GM23338 (cell line): ENCODE results near the gene PRDM11. TPM values are rescaled to one million over a fixed set of nuclear protein-coding genes. Genes with fewer than 3 reads are reported as not detected.
A peak's percentile ranks its signal among the peaks of the same experiment; 100 is the strongest.

Experiments used
- ATAC-seq: fragments of 200-7000 bp; cut with Tn5 transposase; 3 replicates; pipeline ENCODE4 v1.9.1; 2020
- DNase-seq: peaks from one replicate; pipeline ENCODE4 v3.0.0-alpha.2; 2015; ENCODE audit warnings: low spot score
- H2AFZ ChIP-seq: fragments of 200-600 bp; sonication (generic); 2 replicates; pipeline ENCODE4 v1.8.0; 2016; ENCODE audit warnings: antibody characterized with exemption, mild to moderate bottlenecking, moderate library complexity
- H3F3A ChIP-seq: fragments of 200-600 bp; sonication (generic); replicated peaks from 2 replicates; pipeline ENCODE4 v1.8.0; 2017; ENCODE audit warnings: antibody characterized with exemption, mixed run types, low read depth
- H3K27ac ChIP-seq: fragments of 200-600 bp; sonication (generic); 2 replicates; pipeline ENCODE4 v1.6.1; 2016; ENCODE audit warnings: low read depth
- H3K27me3 ChIP-seq: fragments of 200-600 bp; sonication (generic); 2 replicates; pipeline ENCODE4 v1.8.0; 2016; ENCODE audit warnings: mild to moderate bottlenecking, mixed run types, moderate library complexity; ENCODE audit not compliant: insufficient read depth
- H3K36me3 ChIP-seq: fragments of 200-600 bp; sonication (generic); 2 replicates; pipeline ENCODE4 v1.8.0; 2016; ENCODE audit warnings: mild to moderate bottlenecking; ENCODE audit not compliant: insufficient read depth
- H3K4me1 ChIP-seq: fragments of 200-600 bp; sonication (generic); 2 replicates; pipeline ENCODE4 v1.8.0; 2016; ENCODE audit warnings: mild to moderate bottlenecking, moderate library complexity; ENCODE audit not compliant: insufficient read depth
- H3K4me2 ChIP-seq: fragments of 200-600 bp; sonication (generic); 2 replicates; pipeline ENCODE4 v1.7.1; 2017; ENCODE audit warnings: mixed run types
- H3K4me3 ChIP-seq: fragments of 200-600 bp; sonication (generic); 2 replicates; pipeline ENCODE4 v1.6.1; 2016; ENCODE audit warnings: mixed run types
- H3K79me2 ChIP-seq: fragments of 200-600 bp; sonication (generic); replicated peaks from 2 replicates; pipeline ENCODE4 v1.8.0; 2017; ENCODE audit warnings: mild to moderate bottlenecking; ENCODE audit not compliant: insufficient read depth
- H3K9me2 ChIP-seq: fragments of 200-600 bp; sonication (generic); 2 replicates; pipeline ENCODE4 v1.8.0; 2017; ENCODE audit not compliant: insufficient read depth
- H4K20me1 ChIP-seq: fragments of 200-600 bp; sonication (generic); replicated peaks from 2 replicates; pipeline ENCODE4 v1.8.0; 2017; ENCODE audit warnings: mild to moderate bottlenecking; ENCODE audit not compliant: insufficient read depth
- H3K27ac Mint-ChIP-seq: 2 replicates; pipeline ENCODE4 v1.8.0; 2020; ENCODE audit warnings: inconsistent platforms, mild to moderate bottlenecking, moderate library complexity, mixed read lengths
- H3K27me3 Mint-ChIP-seq: 3 replicates; pipeline ENCODE4 v1.8.0; 2022; ENCODE audit warnings: low read depth, mild to moderate bottlenecking, moderate library complexity, mixed read lengths, inconsistent platforms; ENCODE audit not compliant: insufficient read depth, poor library complexity
- H3K36me3 Mint-ChIP-seq: 3 replicates; pipeline ENCODE4 v1.8.0; 2021; ENCODE audit warnings: low read depth, mild to moderate bottlenecking, inconsistent platforms, moderate library complexity, mixed read lengths
- H3K4me1 Mint-ChIP-seq: 3 replicates; pipeline ENCODE4 v1.8.0; 2020; ENCODE audit warnings: mild to moderate bottlenecking, inconsistent platforms, mixed read lengths
- H3K4me3 Mint-ChIP-seq: 3 replicates; pipeline ENCODE4 v1.8.0; 2021; ENCODE audit warnings: moderate library complexity, mild to moderate bottlenecking, inconsistent platforms, mixed read lengths
- H3K9me3 Mint-ChIP-seq: 3 replicates; pipeline ENCODE4 v1.8.0; 2020; ENCODE audit warnings: moderate library complexity, mild to moderate bottlenecking, inconsistent platforms, mixed read lengths
- CREB1 ChIP-seq: fragments of 250-450 bp; sonication (Bioruptor Pico); IDR thresholded peaks from 2 replicates; pipeline ENCODE4 v1.5.0; 2020; ENCODE audit warnings: low read depth, mild to moderate bottlenecking, moderate library complexity
- CTCF ChIP-seq, 2 experiments: fragments of 200-600 bp in 1 of 2; sonication (generic) in 1 of 2; conservative IDR thresholded peaks; 2 replicates each; pipeline versions ENCODE4 v1.5.1 to v1.6.1; 2016 to 2017; ENCODE audit warnings: antibody characterized with exemption in 2 of 2, low read depth in 2 of 2, mild to moderate bottlenecking in 2 of 2, moderate library complexity in 1 of 2
- EZH2 ChIP-seq: fragments of 200-600 bp; sonication (generic); IDR thresholded peaks from one replicate; pipeline ENCODE4 v1.8.0; 2017; ENCODE audit warnings: antibody characterized with exemption, mild to moderate bottlenecking, low read depth; ENCODE audit not compliant: unreplicated experiment
- JUNB ChIP-seq: IDR thresholded peaks from one replicate; pipeline ENCODE4 v1.6.1; 2016; ENCODE audit warnings: antibody characterized with exemption; ENCODE audit not compliant: unreplicated experiment
- STAT1 ChIP-seq: IDR thresholded peaks from one replicate; pipeline ENCODE4 v1.6.1; 2016; ENCODE audit warnings: antibody characterized with exemption; ENCODE audit not compliant: unreplicated experiment
- ZNF114 ChIP-seq: fragments of 250-450 bp; sonication (Bioruptor Pico); IDR thresholded peaks from 2 replicates; pipeline ENCODE4 v1.5.0; 2020; ENCODE audit warnings: mild to moderate bottlenecking, moderate library complexity
- polyA plus RNA-seq: library from polyadenylated mRNA; unstranded; fragments of >200 nt; fragmentation: Nextera tagmentation; extraction: Ambion mirVana; gene quantifications from 2 replicates; pipeline ENCODE4 v1.2.1, GENCODE V29; 2016
- total RNA-seq: library from RNA; depleted of rRNA; stranded (reverse); fragments of >200 nt; shearing (Covaris generic); gene quantifications from 2 replicates; pipeline ENCODE4 v1.2.3, GENCODE V29; 2014
- TF ChIP-seq, protein P1 (sequence below): IDR thresholded peaks from one replicate; pipeline ENCODE4 v1.6.1; 2018; ENCODE audit warnings: antibody characterized with exemption; ENCODE audit not compliant: unreplicated experiment

Gene PRDM11
- total and polyA plus RNA-seq, 2 experiments from 2014 or later = 0.97 to 10.4 TPM

- TF ChIP-seq JUNB (no peak), CTCF (conservative IDR thresholded peaks at IDR 0.05; ENCODE audit: low read depth in 2 of 2) (peak; percentile 72 to 86)
- H3K4me2 ChIP-seq = 0 out of 2 replicates have a peak overlapping the region, but pooled peaks have one; percentile 51
- H3K27ac Mint-ChIP-seq = no peak overlapping the region
Measured at GRCh38 chr11:45233121-45233803, 86.8 kb downstream of the PRDM11 start.

DNA sequence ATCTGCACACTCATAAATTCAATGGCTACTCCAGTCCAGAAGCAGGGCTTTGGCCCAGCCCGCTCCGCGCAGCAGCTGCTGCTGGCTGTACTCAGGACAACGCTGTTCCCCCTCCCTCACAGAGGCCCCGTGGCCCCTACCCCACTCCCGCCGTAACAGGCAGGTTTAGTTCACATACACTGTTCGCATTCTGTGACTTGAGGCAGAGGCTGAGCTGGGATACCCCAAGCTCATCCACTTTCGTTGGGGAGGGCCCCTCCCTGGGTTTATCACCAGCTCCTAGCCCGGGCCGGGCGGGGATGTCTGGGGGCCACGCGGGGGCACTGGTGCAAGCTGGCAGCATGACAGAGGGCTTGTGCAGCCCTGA lies 87.3 kb downstream of the PRDM11 start:
- no peak overlapping the region for H3K4me2 ChIP-seq
- H3K4me1 Mint-ChIP-seq = peaks cover 7% of the 10 kb centered on the region; the same call in 2 of the 3 replicates
- ATAC-seq = peak; percentile 41

More at GRCh38 chr11:45233121-45233803, 86.8 kb downstream of the PRDM11 start:
- no peak overlapping the region for H3K27ac ChIP-seq
- Mint-ChIP-seq H3K27me3 (peaks cover 3% of the 10 kb centered on the region), H3K4me1 (peaks cover 7% of the 10 kb centered on the region; the same call in 2 of the 3 replicates), H3K4me3 (no peak overlapping the region), H3K9me3 (no peaks in the 10 kb centered on the region), H3K36me3 (no peaks in the 10 kb centered on the region)
- DNase-seq (peak; percentile 87), ATAC-seq (peak; percentile 93)
- H4K20me1 ChIP-seq = no peaks in the 10 kb centered on the region
- no peaks in the 10 kb centered on the region for H3F3A ChIP-seq
- no peaks in the 10 kb centered on the region; the same call in 1 of the 2 replicates for H3K4me1 ChIP-seq
- no peaks in the 10 kb centered on the region for H3K27me3 ChIP-seq
- no peaks in the 10 kb centered on the region for H3K79me2 ChIP-seq
- H3K36me3 ChIP-seq = no peaks in the 10 kb centered on the region
- H3K4me3 ChIP-seq = no peak overlapping the region
- H2AFZ ChIP-seq = no peak overlapping the region
- no peaks in the 10 kb centered on the region for H3K9me2 ChIP-seq

DNA sequence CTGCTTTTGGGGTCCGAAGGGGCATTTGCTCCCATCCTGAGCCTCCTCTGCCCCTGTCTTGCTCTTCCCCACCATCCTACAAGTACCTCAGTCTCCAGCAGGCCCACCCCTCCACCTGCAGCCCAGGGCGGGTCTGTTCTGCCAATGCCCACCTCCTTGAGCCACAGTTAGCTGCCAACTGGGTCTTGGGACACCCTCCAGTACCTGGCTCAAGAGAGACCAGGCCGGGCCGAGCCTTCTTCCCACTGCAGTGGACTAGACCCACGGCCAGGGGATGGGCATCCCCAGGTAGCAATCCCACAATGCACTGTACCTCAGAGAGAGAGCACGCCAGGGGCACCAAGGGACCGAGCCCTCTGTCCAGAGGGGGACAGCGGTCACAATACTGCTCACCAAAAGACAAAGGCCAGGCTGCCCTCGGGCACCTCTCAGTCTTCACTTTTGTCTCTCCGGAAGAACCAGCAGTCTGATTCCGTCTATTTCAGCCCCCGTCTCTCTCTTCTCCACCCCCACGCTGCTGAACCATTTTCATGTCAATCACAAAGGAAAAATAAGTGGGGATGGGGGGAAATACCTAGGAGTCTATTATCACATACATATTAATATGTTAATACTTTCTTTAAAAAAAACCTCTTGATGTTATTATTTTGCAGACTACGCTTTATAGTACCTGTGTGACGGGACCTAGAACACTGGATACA lies 88.0 kb downstream of the PRDM11 start:
- Histone ChIP-seq H4K20me1 (no peaks in the 10 kb centered on the region), H3K79me2 (no peaks in the 10 kb centered on the region), H3K9me2 (no peaks in the 10 kb centered on the region), H3K4me1 (no peaks in the 10 kb centered on the region; the same call in 1 of the 2 replicates), H3K27ac (no peak overlapping the region), H2AFZ (no peak overlapping the region), H3K36me3 (no peaks in the 10 kb centered on the region), H3K27me3 (no peaks in the 10 kb centered on the region), H3F3A (no peaks in the 10 kb centered on the region), H3K4me2 (no peak overlapping the region), H3K4me3 (no peak overlapping the region)
- Mint-ChIP-seq H3K27ac (no peak overlapping the region), H3K27me3 (peaks cover 3% of the 10 kb centered on the region), H3K4me1 (peaks cover 7% of the 10 kb centered on the region; the same call in 2 of the 3 replicates), H3K36me3 (no peaks in the 10 kb centered on the region), H3K4me3 (no peak overlapping the region), H3K9me3 (peaks cover under 1% of the 10 kb centered on the region; the same call in 1 of the 3 replicates)
- no peak for DNase-seq
- no peak for ATAC-seq
- TF ChIP-seq, protein P1, sequence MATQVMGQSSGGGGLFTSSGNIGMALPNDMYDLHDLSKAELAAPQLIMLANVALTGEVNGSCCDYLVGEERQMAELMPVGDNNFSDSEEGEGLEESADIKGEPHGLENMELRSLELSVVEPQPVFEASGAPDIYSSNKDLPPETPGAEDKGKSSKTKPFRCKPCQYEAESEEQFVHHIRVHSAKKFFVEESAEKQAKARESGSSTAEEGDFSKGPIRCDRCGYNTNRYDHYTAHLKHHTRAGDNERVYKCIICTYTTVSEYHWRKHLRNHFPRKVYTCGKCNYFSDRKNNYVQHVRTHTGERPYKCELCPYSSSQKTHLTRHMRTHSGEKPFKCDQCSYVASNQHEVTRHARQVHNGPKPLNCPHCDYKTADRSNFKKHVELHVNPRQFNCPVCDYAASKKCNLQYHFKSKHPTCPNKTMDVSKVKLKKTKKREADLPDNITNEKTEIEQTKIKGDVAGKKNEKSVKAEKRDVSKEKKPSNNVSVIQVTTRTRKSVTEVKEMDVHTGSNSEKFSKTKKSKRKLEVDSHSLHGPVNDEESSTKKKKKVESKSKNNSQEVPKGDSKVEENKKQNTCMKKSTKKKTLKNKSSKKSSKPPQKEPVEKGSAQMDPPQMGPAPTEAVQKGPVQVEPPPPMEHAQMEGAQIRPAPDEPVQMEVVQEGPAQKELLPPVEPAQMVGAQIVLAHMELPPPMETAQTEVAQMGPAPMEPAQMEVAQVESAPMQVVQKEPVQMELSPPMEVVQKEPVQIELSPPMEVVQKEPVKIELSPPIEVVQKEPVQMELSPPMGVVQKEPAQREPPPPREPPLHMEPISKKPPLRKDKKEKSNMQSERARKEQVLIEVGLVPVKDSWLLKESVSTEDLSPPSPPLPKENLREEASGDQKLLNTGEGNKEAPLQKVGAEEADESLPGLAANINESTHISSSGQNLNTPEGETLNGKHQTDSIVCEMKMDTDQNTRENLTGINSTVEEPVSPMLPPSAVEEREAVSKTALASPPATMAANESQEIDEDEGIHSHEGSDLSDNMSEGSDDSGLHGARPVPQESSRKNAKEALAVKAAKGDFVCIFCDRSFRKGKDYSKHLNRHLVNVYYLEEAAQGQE = no peak
- TF ChIP-seq STAT1 = no peak
- no peak for TF ChIP-seq EZH2

More for the DNA sequence above, 87.3 kb downstream of the PRDM11 start:
- Mint-ChIP-seq H3K9me3 (no peaks in the 10 kb centered on the region), H3K27ac (no peak overlapping the region), H3K4me3 (no peak overlapping the region), H3K27me3 (peaks cover 3% of the 10 kb centered on the region), H3K36me3 (no peaks in the 10 kb centered on the region)
- no peaks in the 10 kb centered on the region for H3K79me2 ChIP-seq
- H3K27ac ChIP-seq = no peak overlapping the region
- no peaks in the 10 kb centered on the region for H3K27me3 ChIP-seq
- no peaks in the 10 kb centered on the region for H3K9me2 ChIP-seq
- H3F3A ChIP-seq = no peaks in the 10 kb centered on the region
- H4K20me1 ChIP-seq = no peaks in the 10 kb centered on the region
- no peak for TF ChIP-seq CREB1 (CRISPR knock-in tag)
- TF ChIP-seq ZNF114 (CRISPR knock-in tag) = no peak
- no peak for TF ChIP-seq JUNB
- no peak for TF ChIP-seq EZH2
- TF ChIP-seq STAT1 = no peak
- H3K4me1 ChIP-seq = no peaks in the 10 kb centered on the region; the same call in 1 of the 2 replicates
- H3K4me3 ChIP-seq = no peak overlapping the region
- H3K36me3 ChIP-seq = no peaks in the 10 kb centered on the region
- DNase-seq = no peak
- H2AFZ ChIP-seq = no peak overlapping the region
